SK-N-SH treated with all-trans-retinoic acid at 6 μM for 48 hours (cell line): ENCODE measurements around the gene OR10AD1.

Source experiments
- BACH2 ChIP-seq: fragments of 250-450 bp; sonication (Bioruptor Pico); IDR thresholded peaks from 2 replicates; pipeline ENCODE4 v1.9.0; 2021; ENCODE audit warnings: mild to moderate bottlenecking, borderline replicate concordance
- OSR1 ChIP-seq: fragments of 250-450 bp; sonication (Bioruptor Pico); IDR thresholded peaks from 2 replicates; pipeline ENCODE4 v1.8.0; 2022; ENCODE audit warnings: moderate library complexity, mild to moderate bottlenecking, inconsistent platforms
- ZNF565 ChIP-seq: fragments of 450-650 bp; formaldehyde crosslinking; conservative IDR thresholded peaks from 2 replicates; pipeline ENCODE4 v1.5.0; 2020; ENCODE audit warnings: low read depth, mild to moderate bottlenecking, moderate library complexity
- ZNF8 ChIP-seq: fragments of 450-650 bp; formaldehyde crosslinking; IDR thresholded peaks from 2 replicates; pipeline ENCODE4 v1.5.0; 2020; ENCODE audit warnings: mild to moderate bottlenecking, moderate library complexity
- TF ChIP-seq, protein P1 (sequence below): fragments of 250-450 bp; sonication (Bioruptor Pico); IDR thresholded peaks from 2 replicates; pipeline ENCODE4 v1.8.0; 2020; ENCODE audit warnings: mild to moderate bottlenecking, moderate library complexity, borderline replicate concordance
- TF ChIP-seq, protein P2 (sequence below): fragments of 250-450 bp; sonication (Bioruptor Pico); IDR thresholded peaks from 2 replicates; pipeline ENCODE4 v1.5.1; 2021; ENCODE audit warnings: mild to moderate bottlenecking, moderate library complexity
- TF ChIP-seq, protein P3 (sequence below): fragments of 250-450 bp; sonication (Bioruptor Pico); IDR thresholded peaks from 2 replicates; pipeline ENCODE4 v1.5.1; 2020; ENCODE audit warnings: low read depth, mild to moderate bottlenecking, moderate library complexity

DNA sequence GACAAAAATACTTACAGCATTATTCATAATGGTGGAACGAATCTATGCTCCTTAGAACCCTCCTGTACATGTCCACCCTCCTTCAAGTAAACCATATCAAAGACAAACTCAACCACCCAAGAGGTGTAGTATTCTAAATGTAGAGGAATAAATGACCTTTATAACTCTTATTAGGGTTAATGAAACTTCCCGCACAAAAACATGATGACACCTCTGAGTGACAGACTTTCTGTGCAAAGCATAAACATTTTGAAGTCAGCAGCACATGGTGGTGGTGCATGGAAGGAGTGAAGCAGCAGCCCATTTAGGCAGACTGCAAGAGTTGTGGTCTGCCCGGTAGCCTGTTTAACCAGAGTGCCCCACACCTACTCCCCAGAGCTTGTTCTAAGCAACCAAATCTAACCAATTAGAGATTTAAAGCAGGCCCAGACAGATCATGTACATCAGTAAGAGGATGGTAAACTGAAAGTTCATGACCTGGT lies 45.2 kb downstream of the OR10AD1 start:
- TF ChIP-seq OSR1 (CRISPR knock-in tag) (no peak), ZNF8 (no peak), BACH2 (CRISPR knock-in tag) (no peak), ZNF565 (CRISPR knock-in tag) (no peak)
- TF ChIP-seq, protein P1, sequence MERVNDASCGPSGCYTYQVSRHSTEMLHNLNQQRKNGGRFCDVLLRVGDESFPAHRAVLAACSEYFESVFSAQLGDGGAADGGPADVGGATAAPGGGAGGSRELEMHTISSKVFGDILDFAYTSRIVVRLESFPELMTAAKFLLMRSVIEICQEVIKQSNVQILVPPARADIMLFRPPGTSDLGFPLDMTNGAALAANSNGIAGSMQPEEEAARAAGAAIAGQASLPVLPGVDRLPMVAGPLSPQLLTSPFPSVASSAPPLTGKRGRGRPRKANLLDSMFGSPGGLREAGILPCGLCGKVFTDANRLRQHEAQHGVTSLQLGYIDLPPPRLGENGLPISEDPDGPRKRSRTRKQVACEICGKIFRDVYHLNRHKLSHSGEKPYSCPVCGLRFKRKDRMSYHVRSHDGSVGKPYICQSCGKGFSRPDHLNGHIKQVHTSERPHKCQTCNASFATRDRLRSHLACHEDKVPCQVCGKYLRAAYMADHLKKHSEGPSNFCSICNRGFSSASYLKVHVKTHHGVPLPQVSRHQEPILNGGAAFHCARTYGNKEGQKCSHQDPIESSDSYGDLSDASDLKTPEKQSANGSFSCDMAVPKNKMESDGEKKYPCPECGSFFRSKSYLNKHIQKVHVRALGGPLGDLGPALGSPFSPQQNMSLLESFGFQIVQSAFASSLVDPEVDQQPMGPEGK (CRISPR knock-in tag), result no peak
- TF ChIP-seq, protein P2, sequence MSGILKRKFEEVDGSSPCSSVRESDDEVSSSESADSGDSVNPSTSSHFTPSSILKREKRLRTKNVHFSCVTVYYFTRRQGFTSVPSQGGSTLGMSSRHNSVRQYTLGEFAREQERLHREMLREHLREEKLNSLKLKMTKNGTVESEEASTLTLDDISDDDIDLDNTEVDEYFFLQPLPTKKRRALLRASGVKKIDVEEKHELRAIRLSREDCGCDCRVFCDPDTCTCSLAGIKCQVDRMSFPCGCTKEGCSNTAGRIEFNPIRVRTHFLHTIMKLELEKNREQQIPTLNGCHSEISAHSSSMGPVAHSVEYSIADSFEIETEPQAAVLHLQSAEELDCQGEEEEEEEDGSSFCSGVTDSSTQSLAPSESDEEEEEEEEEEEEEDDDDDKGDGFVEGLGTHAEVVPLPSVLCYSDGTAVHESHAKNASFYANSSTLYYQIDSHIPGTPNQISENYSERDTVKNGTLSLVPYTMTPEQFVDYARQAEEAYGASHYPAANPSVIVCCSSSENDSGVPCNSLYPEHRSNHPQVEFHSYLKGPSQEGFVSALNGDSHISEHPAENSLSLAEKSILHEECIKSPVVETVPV (CRISPR knock-in tag), result no peak
- TF ChIP-seq, protein P3, sequence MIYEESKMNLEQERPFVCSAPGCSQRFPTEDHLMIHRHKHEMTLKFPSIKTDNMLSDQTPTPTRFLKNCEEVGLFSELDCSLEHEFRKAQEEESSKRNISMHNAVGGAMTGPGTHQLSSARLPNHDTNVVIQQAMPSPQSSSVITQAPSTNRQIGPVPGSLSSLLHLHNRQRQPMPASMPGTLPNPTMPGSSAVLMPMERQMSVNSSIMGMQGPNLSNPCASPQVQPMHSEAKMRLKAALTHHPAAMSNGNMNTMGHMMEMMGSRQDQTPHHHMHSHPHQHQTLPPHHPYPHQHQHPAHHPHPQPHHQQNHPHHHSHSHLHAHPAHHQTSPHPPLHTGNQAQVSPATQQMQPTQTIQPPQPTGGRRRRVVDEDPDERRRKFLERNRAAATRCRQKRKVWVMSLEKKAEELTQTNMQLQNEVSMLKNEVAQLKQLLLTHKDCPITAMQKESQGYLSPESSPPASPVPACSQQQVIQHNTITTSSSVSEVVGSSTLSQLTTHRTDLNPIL (CRISPR knock-in tag), result no peak
